Smooth muscle cell of the brain vasculature (primary cell): ENCODE measurements around the gene ATXN7L2.
A peak's percentile ranks its signal among the peaks of the same experiment; 100 is the strongest.

Experiments used
- DNase-seq: peaks from one replicate; pipeline ENCODE4 v3.0.0-alpha.2; 2012; ENCODE audit warnings: low read depth, low spot score

Gene ATXN7L2

GRCh38 chr1:109476825-109477224 lies 6.9 kb upstream of the ATXN7L2 start:
- no peak for DNase-seq

- no peak for DNase-seq
These were observed 5.9 kb upstream of the ATXN7L2 start for GRCh38 chr1:109477821-109478220.

GRCh38 chr1:109478806-109479205 lies 4.9 kb upstream of the ATXN7L2 start:
- DNase-seq = no peak

DNA sequence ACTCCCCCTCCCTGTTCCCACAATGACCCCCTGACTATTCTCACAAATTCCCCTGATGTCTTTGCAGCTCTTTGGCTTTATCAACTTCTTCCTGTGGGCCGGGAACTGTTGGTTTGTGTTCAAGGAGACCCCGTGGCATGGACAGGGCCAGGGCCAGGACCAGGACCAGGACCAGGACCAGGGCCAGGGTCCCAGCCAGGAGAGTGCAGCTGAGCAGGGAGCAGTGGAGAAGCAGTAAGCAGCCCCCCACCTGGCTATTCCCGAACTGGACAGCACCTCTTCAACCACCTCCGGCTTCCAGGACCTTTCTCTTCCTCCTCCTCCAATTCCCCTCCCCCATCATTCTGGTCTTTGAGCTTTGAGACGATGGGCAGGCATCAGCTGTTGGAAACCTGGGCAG lies 4.4 kb upstream of the ATXN7L2 start:
- no peak for DNase-seq

DNA sequence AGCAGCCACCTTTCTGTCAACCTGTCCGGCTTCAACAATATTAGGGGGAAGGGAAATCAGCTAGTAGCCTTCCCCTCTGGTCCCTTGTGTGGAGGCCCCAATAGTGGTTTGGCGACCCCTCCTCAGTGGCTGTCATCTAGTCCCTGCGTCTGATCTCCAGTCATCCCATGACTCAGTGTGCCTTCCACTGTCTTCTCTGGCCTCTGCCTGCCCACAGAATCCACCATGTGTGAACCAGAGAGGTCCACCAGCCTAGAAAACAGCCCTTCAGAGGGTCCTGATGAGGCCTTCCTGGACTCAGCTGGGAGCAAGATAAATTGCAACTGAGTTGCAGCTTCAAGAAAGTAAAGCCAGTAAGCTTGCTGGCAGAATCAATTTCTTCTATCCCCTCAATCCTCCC lies 3.8 kb upstream of the ATXN7L2 start:
- DNase-seq = no peak

GRCh38 chr1:109481646-109482045 lies 2.1 kb upstream of the ATXN7L2 start:
- no peak for DNase-seq

GRCh38 chr1:109482242-109482641 lies 1.5 kb upstream of the ATXN7L2 start:
- no peak for DNase-seq

DNA sequence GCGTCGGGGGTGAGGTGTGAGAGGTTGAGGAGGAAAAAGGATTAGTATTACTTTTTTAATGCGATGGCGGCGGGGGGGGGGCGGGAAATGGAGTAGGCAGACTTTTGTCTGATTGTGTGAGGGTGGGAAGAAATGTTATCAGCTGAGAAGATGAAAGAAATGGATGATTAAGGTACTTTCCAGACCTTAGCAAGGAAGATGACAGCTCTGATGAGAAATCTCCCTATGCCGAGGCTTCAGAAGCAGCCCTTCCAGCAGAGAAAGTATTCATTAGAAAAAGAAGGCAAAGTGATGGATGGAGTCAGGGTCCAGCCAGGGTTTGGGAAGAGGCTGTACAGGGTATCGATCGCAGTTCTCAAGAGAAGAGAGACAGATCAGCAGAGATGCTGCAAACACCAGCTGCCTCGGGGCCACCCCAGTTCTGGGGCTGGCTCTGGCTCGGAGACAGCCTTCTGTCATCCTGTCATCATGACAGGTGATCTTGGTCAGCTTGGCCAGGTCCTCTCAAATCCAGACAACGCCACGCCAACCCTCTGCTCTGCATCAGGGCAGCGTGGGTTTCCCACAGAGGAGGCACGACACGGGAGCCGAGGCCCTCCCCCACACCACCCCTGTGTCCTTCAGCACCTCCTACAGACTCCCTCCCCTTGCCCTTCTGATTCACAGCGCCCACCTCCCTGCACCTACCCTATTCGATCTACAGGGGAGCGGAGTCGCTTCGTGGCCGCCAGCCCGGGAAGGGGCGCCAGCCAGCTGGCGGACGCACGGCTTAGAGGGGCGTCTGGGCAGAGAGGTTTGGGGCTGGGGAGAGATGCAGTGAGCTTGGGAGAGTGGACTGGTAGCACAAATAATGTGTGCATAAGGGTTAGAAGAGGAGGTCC lies 674 bp upstream of the ATXN7L2 start:
- DNase-seq = no peak

- no peak for DNase-seq
These were observed 842 bp downstream of the ATXN7L2 start for GRCh38 chr1:109484519-109484975.

- DNase-seq = no peak
These were observed 1.3 kb downstream of the ATXN7L2 start for GRCh38 chr1:109485001-109485400.

DNA sequence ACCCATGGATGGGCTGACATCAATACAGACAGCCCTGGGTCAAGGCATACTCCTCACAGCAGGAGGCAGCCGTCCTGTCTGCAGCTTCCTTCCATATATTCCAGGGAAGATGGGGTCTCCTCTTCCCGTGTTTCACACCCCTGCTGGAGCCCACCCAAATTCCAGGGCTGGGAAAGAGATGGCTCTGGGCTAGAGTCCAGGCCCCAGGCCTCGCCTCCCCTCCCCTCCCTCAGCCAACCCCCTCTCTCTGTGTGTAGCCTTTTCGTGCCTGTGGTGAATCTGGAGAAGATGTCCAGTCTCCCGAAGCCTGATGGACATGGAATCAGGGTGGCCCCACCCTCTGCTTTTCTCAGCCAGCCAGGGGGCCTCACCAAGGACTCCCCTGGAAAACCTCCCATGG lies 3.6 kb downstream of the ATXN7L2 start:
- no peak for DNase-seq

GRCh38 chr1:109488201-109488600 lies 4.5 kb downstream of the ATXN7L2 start:
- DNase-seq = no peak

- no peak for DNase-seq
These were observed 5.0 kb downstream of the ATXN7L2 start for GRCh38 chr1:109488696-109489095.

- peak; percentile 39 for DNase-seq
These were observed 6.6 kb downstream of the ATXN7L2 start for GRCh38 chr1:109490029-109490933.

GRCh38 chr1:109490934-109491302 lies 7.2 kb downstream of the ATXN7L2 start:
- no peak for DNase-seq

- DNase-seq = no peak
These were observed 7.7 kb downstream of the ATXN7L2 start for GRCh38 chr1:109491372-109491771.

DNA sequence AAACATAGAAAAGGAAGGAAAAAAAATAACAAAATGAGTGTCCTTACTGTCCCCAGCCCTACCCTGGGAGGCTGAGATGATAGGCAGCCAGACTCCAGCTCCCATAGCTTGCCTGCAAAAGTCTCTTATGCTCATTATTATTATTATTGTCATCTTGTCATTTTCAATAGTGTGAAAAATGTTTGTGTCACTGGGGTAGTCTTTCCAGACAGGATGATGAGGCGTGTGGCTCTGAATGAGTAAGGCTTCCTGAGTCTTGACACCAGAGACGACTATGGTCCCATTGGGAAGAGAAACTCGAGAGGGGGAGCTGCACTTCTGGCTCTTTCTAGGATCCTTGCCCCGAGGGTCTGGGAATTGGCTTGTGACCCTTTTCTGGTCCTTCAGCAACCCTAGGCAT lies 9.1 kb downstream of the ATXN7L2 start:
- no peak for DNase-seq

- no peak for DNase-seq
These were observed 9.5 kb downstream of the ATXN7L2 start for GRCh38 chr1:109493227-109493626.

DNA sequence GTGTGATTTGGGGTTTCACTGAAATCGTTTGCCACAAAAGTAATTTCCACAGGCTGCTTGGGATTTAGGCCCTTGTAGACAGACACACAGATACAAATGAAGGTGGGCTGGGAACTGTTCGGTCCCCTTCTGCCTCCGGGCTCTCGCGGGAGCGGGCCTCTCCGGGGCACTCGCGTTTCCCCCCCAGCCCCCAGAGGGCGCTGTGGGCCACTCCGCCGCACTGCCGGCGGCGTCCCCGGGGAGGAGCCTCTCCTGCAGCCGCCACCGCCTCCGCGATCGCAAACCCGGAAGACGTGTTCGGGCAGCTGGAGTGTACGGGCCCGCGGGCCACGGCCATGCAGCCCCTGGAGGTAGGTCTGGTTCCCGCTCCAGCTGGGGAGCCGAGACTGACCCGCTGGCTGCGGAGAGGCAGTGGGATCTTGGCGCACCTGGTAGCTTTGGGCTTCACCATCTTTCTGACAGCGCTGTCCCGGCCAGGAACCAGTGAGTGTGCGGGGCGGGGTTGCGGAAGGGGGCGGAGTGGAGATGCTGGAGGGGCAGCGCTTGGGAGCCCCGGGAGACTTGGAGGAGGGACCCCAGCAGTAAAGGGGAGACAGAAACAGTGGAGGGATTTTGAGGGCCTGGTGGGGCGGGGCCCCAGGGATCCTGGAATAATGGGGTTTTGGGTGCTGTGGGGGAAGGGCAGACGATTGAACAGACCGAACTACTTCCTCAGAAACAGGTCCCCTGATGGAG lies 10.3 kb downstream of the ATXN7L2 start, which contains the start of gene CYB561D1:
Gene CYB561D1, plus strand, starts transcription at position 290 of the 735 bp plus-strand sequence. Its CDS starts 46 bp downstream, at position 336.
- peak; percentile 62 for DNase-seq

- no peak for DNase-seq
These were observed 12.0 kb downstream of the ATXN7L2 start for GRCh38 chr1:109495738-109496137.

- no peak for DNase-seq
These were observed 13.9 kb downstream of the ATXN7L2 start for GRCh38 chr1:109497449-109498160.
